ENCODE results near the gene CFAP251. TPM values are rescaled to one million over a fixed set of nuclear protein-coding genes. Genes with fewer than 3 reads are reported as not detected.

CFAP251 gene
- total RNA-seq, 1 donor from 2014 or later = 0.91 TPM

DNA sequence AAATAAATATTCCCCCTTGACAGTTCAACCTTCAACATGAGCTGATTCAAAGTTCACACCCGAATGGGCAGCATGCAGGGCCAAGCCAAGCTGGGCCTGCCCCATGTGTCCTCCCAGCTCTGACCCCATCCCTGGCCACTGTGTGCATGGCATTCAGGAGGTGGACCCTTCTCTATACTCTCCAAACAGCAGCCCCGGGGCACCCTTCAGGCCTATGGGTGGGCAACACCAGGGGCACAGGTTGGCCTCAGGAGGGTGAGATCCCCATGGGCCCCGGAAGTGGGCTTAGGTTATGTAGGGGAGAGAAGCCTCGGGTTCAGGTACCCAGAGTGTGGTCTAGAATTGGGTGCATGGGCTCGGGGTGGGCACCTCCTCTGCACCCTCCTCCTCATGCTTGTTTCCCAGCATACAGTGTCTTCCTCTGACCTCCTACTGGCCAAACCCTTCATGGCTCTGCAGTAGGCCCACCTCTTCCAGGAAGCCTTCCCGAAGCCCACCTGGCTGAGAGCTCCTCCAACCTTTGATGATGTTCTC is 71.8 kb downstream of the CFAP251 start:
- intact Hi-C loops (cut with micrococcal nuclease) = no loop called here
- TF ChIP-seq, protein P1, sequence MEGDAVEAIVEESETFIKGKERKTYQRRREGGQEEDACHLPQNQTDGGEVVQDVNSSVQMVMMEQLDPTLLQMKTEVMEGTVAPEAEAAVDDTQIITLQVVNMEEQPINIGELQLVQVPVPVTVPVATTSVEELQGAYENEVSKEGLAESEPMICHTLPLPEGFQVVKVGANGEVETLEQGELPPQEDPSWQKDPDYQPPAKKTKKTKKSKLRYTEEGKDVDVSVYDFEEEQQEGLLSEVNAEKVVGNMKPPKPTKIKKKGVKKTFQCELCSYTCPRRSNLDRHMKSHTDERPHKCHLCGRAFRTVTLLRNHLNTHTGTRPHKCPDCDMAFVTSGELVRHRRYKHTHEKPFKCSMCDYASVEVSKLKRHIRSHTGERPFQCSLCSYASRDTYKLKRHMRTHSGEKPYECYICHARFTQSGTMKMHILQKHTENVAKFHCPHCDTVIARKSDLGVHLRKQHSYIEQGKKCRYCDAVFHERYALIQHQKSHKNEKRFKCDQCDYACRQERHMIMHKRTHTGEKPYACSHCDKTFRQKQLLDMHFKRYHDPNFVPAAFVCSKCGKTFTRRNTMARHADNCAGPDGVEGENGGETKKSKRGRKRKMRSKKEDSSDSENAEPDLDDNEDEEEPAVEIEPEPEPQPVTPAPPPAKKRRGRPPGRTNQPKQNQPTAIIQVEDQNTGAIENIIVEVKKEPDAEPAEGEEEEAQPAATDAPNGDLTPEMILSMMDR (IDR thresholded peaks at IDR 0.05; ENCODE audit: borderline replicate concordance) = no peak
- H3K9me3 ChIP-seq (replicated peaks) = no peaks in the 10 kb centered on the region
- no peak overlapping the region for H3K27ac ChIP-seq (replicated peaks)
- DNase-seq = no peak
- H3K4me3 ChIP-seq = no peak overlapping the region
- no peaks in the 10 kb centered on the region for H3K4me1 ChIP-seq
- H3K27me3 ChIP-seq (ENCODE audit: low read depth) = no peaks in the 10 kb centered on the region
- H3K36me3 ChIP-seq = no peaks in the 10 kb centered on the region

DNA sequence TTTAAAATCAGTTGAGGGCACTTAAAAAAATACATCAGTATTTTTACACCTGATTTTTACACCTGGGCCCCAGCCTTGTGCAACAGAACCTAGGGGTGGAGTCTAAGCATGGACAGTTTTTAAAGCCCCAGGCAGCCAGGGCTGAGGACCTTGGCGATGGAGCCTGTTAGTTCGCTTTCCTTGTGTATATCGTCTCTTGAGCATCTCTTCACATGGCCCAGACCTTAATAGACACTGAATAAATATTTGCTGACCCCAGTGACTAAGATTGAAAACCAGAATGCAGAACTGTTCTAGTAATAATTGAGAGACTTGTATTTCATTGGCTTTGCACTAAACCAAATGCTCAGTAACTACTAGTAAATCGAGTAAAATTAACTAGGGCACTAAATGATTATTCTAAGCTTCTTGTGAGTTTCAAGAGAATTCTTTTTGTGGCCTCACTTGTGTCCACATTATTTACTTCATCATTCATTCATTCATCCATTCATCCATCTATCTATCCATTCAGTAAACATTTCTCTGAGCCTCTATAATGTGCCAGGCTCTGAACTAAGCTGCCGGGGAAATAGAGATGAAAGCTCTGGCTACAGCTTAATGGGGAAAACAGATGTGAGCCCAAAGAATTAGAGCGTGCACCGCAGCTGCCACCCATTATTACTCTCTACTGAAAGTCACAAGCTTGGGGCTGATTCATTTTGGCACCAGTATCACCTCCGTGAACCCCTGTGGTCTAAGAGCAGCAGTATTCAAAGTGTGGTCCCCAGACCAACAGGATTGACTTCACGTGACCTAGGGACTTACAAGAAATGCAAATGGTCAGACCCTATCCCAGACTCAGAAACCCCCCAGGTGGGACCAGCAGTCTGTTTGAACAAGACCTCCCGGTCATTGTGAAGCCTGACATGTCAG is 72.6 kb downstream of the CFAP251 start:
- Histone ChIP-seq H3K4me1 (peaks cover 4% of the 10 kb centered on the region), H3K27me3 (ENCODE audit: low read depth) (no peaks in the 10 kb centered on the region), H3K4me3 (no peak overlapping the region), H3K27ac (replicated peaks) (no peak overlapping the region), H3K9me3 (replicated peaks) (no peaks in the 10 kb centered on the region), H3K36me3 (no peaks in the 10 kb centered on the region)
- no peak for DNase-seq
- TF ChIP-seq, protein P1 (IDR thresholded peaks at IDR 0.05; ENCODE audit: borderline replicate concordance) = no peak
- intact Hi-C loops (cut with micrococcal nuclease) = no loop called here

GRCh38 chr12:121992059-121992879 is 73.9 kb downstream of the CFAP251 start:
- intact Hi-C loops (cut with micrococcal nuclease) = no loop called here
- no peaks in the 10 kb centered on the region for H3K36me3 ChIP-seq
- no peak for DNase-seq
- TF ChIP-seq, protein P1 (IDR thresholded peaks at IDR 0.05; ENCODE audit: borderline replicate concordance) = no peak
- H3K27me3 ChIP-seq (ENCODE audit: low read depth) = no peaks in the 10 kb centered on the region
- H3K9me3 ChIP-seq (replicated peaks) = no peaks in the 10 kb centered on the region
- H3K4me1 ChIP-seq = peaks cover 15% of the 10 kb centered on the region
- H3K27ac ChIP-seq (replicated peaks) = peak overlapping the region; percentile 63
- H3K4me3 ChIP-seq = no peak overlapping the region

GRCh38 chr12:121996050-121996944 is 77.9 kb downstream of the CFAP251 start:
- H3K4me1 ChIP-seq = peaks cover 15% of the 10 kb centered on the region
- no peak for DNase-seq
- H3K36me3 ChIP-seq = no peaks in the 10 kb centered on the region
- H3K4me3 ChIP-seq = peak overlapping the region; percentile 22
- H3K27me3 ChIP-seq (ENCODE audit: low read depth) = no peaks in the 10 kb centered on the region
- TF ChIP-seq, protein P1 (IDR thresholded peaks at IDR 0.05; ENCODE audit: borderline replicate concordance) = no peak
- intact Hi-C loops (cut with micrococcal nuclease) = no loop called here
- peaks cover 9% of the 10 kb centered on the region for H3K9me3 ChIP-seq (replicated peaks)
- H3K27ac ChIP-seq (replicated peaks) = peak overlapping the region; percentile 61

Measured in left ventricle myocardium inferior (tissue), 1 donor.